HEK293 (cell line): Measurements from ENCODE around the gene PEX16.

Experiments
- CTCF ChIA-PET: fragments of 350-600 bp; formaldehyde crosslinking; extraction: SDS; loops from one replicate; lab custom pipeline; 2021; ENCODE audit warnings: antibody characterized with exemption; lab: Yijun Ruan, JAX
- POLR2A ChIA-PET: fragments of 300-600 bp; formaldehyde crosslinking; extraction: SDS; loops from one replicate; lab custom pipeline; 2020; ENCODE audit warnings: antibody characterized with exemption, inconsistent platforms; lab: Yijun Ruan, JAX
- H3K27ac ChIP-seq: fragments of 200-500 bp; sonication (Bioruptor generic); 2 replicates; pipeline ENCODE4 v1.5.1; 2014; ENCODE audit warnings: low read depth, low read length, control low read depth, inconsistent platforms; ENCODE audit errors: extremely low read depth
- H3K36me3 ChIP-seq, 2 experiments: fragments of 200-500 bp in 1 of 2; sonication (Bioruptor generic) in 1 of 2; 1 replicate in 1 of 2; 2 replicates in 1 of 2; pipeline ENCODE4 v1.5.1; 2014 to 2017; ENCODE audit warnings: inconsistent platforms in 2 of 2, low read length in 2 of 2; ENCODE audit not compliant: control insufficient read depth in 2 of 2, insufficient read depth in 1 of 2
- H3K4me1 ChIP-seq: fragments of 200-500 bp; sonication (Bioruptor generic); 2 replicates; pipeline ENCODE4 v1.5.1; 2014; ENCODE audit warnings: mild to moderate bottlenecking, low read length, inconsistent platforms; ENCODE audit not compliant: control insufficient read depth, insufficient read depth
- H3K4me3 ChIP-seq: 2 replicates; pipeline ENCODE4 v1.5.1; 2011; ENCODE audit warnings: low read depth, mild to moderate bottlenecking, control low read depth, low read length, moderate library complexity
- H3K9me3 ChIP-seq: fragments of 200-500 bp; sonication (Bioruptor generic); 2 replicates; pipeline ENCODE4 v1.5.1; 2014; ENCODE audit warnings: low read depth, low read length, inconsistent platforms; ENCODE audit not compliant: control insufficient read depth, insufficient read depth
- AEBP2 ChIP-seq: fragments of 450-650 bp; formaldehyde crosslinking; IDR thresholded peaks from 2 replicates; pipeline ENCODE4 v1.5.1; 2016; ENCODE audit warnings: missing biosample characterization, missing genetic modification characterization, borderline replicate concordance
- EGR2 ChIP-seq: fragments of 450-650 bp; formaldehyde crosslinking; IDR thresholded peaks from 2 replicates; pipeline ENCODE4 v1.5.1; 2016; ENCODE audit warnings: low read depth, missing biosample characterization, missing genetic modification characterization
- GLI2 ChIP-seq: fragments of 450-650 bp; formaldehyde crosslinking; IDR thresholded peaks from 2 replicates; pipeline ENCODE4; 2017; ENCODE audit warnings: missing biosample characterization, missing genetic modification characterization, low read depth, borderline replicate concordance
- HOXD13 ChIP-seq: sonication (generic); formaldehyde crosslinking; IDR thresholded peaks from 2 replicates; pipeline ENCODE4 v1.8.0; 2022; ENCODE audit warnings: missing genetic modification reagents, borderline replicate concordance
- KLF10 ChIP-seq: fragments of 450-650 bp; IDR thresholded peaks from 2 replicates; pipeline ENCODE4 v1.5.1; 2018; ENCODE audit warnings: missing biosample characterization, mild to moderate bottlenecking, missing genetic modification characterization
- KLF7 ChIP-seq: fragments of 450-650 bp; formaldehyde crosslinking; IDR thresholded peaks from 2 replicates; pipeline ENCODE4 v1.5.1; 2016; ENCODE audit warnings: missing biosample characterization, missing genetic modification characterization, borderline replicate concordance
- OVOL3 ChIP-seq: fragments of 450-650 bp; formaldehyde crosslinking; IDR thresholded peaks from 2 replicates; pipeline ENCODE4 v1.5.1; 2016; ENCODE audit warnings: missing biosample characterization, missing genetic modification characterization
- SETDB1 ChIP-seq: IDR thresholded peaks from one replicate; pipeline ENCODE4 v1.6.1; 2017; ENCODE audit warnings: mild to moderate bottlenecking, low read length, moderate library complexity, mixed read lengths; ENCODE audit not compliant: insufficient read length
- TRIM28 ChIP-seq: IDR thresholded peaks from 2 replicates; pipeline ENCODE4 v1.6.1; 2011; ENCODE audit warnings: low read length, control low read depth, borderline replicate concordance
- ZBTB26 ChIP-seq: fragments of 450-650 bp; formaldehyde crosslinking; optimal IDR thresholded peaks from 2 replicates; pipeline ENCODE3; 2016; ENCODE audit warnings: missing biosample characterization, mild to moderate bottlenecking, missing genetic modification characterization
- ZNF112 ChIP-seq: fragments of 450-650 bp; formaldehyde crosslinking; IDR thresholded peaks from 2 replicates; pipeline ENCODE4 v1.5.0; 2017; ENCODE audit warnings: missing biosample characterization, missing genetic modification characterization
- ZNF121 ChIP-seq: fragments of 450-650 bp; formaldehyde crosslinking; IDR thresholded peaks from 2 replicates; pipeline ENCODE4 v1.5.1; 2016; ENCODE audit warnings: missing biosample characterization, missing genetic modification characterization
- ZNF132 ChIP-seq: fragments of 450-650 bp; formaldehyde crosslinking; IDR thresholded peaks from 2 replicates; pipeline ENCODE4 v1.5.1; 2017; ENCODE audit warnings: missing biosample characterization, missing genetic modification characterization, borderline replicate concordance
- ZNF133 ChIP-seq: fragments of 450-650 bp; formaldehyde crosslinking; IDR thresholded peaks from 2 replicates; pipeline ENCODE4 v1.5.1; 2016; ENCODE audit warnings: missing biosample characterization, missing genetic modification characterization
- ZNF16 ChIP-seq: fragments of 450-650 bp; formaldehyde crosslinking; IDR thresholded peaks from 2 replicates; pipeline ENCODE4 v1.5.1; 2016; ENCODE audit warnings: low read depth, missing biosample characterization, missing genetic modification characterization
- ZNF169 ChIP-seq: fragments of 450-650 bp; formaldehyde crosslinking; IDR thresholded peaks from 2 replicates; pipeline ENCODE4 v1.5.1; 2016; ENCODE audit warnings: missing biosample characterization, missing genetic modification characterization
- ZNF175 ChIP-seq: fragments of 450-650 bp; formaldehyde crosslinking; IDR thresholded peaks from 2 replicates; pipeline ENCODE4 v1.5.1; 2016; ENCODE audit warnings: missing biosample characterization, missing genetic modification characterization
- ZNF202 ChIP-seq: fragments of 450-650 bp; formaldehyde crosslinking; IDR thresholded peaks from 2 replicates; pipeline ENCODE4 v1.5.1; 2016; ENCODE audit warnings: missing biosample characterization, missing genetic modification characterization, borderline replicate concordance
- ZNF24 ChIP-seq: fragments of 450-650 bp; formaldehyde crosslinking; IDR thresholded peaks from 2 replicates; pipeline ENCODE4 v1.5.1; 2016; ENCODE audit warnings: missing biosample characterization, missing genetic modification characterization
- ZNF248 ChIP-seq: fragments of 450-650 bp; formaldehyde crosslinking; IDR thresholded peaks from 2 replicates; pipeline ENCODE4 v1.5.1; 2017; ENCODE audit warnings: missing biosample characterization, missing genetic modification characterization
- ZNF324 ChIP-seq: fragments of 450-650 bp; formaldehyde crosslinking; IDR thresholded peaks from 2 replicates; pipeline ENCODE4 v1.5.1; 2016; ENCODE audit warnings: missing biosample characterization, missing genetic modification characterization
- ZNF394 ChIP-seq: fragments of 450-650 bp; formaldehyde crosslinking; IDR thresholded peaks from 2 replicates; pipeline ENCODE4 v1.5.1; 2016; ENCODE audit warnings: missing biosample characterization, missing genetic modification characterization, mild to moderate bottlenecking, moderate library complexity, borderline replicate concordance
- ZNF549 ChIP-seq: fragments of 450-650 bp; IDR thresholded peaks from 2 replicates; pipeline ENCODE4 v1.5.1; 2018; ENCODE audit warnings: missing biosample characterization, missing genetic modification characterization, mild to moderate bottlenecking, inconsistent platforms, moderate library complexity
- ZNF558 ChIP-seq: fragments of 450-650 bp; formaldehyde crosslinking; IDR thresholded peaks from 2 replicates; pipeline ENCODE4 v1.5.1; 2016; ENCODE audit warnings: missing biosample characterization, missing genetic modification characterization
- ZNF623 ChIP-seq: fragments of 450-650 bp; formaldehyde crosslinking; IDR thresholded peaks from 2 replicates; pipeline ENCODE4 v1.5.1; 2016; ENCODE audit warnings: missing biosample characterization, missing genetic modification characterization
- ZNF626 ChIP-seq: fragments of 450-650 bp; sonication (Bioruptor Pico); formaldehyde crosslinking; IDR thresholded peaks from 2 replicates; pipeline ENCODE4 v1.5.1; 2018; ENCODE audit warnings: missing biosample characterization, missing genetic modification characterization, inconsistent platforms
- ZNF629 ChIP-seq: fragments of 450-650 bp; formaldehyde crosslinking; IDR thresholded peaks from 2 replicates; pipeline ENCODE4 v1.5.1; 2017; ENCODE audit warnings: missing biosample characterization, missing genetic modification characterization
- ZNF692 ChIP-seq: fragments of 450-650 bp; formaldehyde crosslinking; IDR thresholded peaks from 2 replicates; pipeline ENCODE4 v1.5.1; 2016; ENCODE audit warnings: missing biosample characterization, missing genetic modification characterization
- ZNF791 ChIP-seq: fragments of 450-650 bp; formaldehyde crosslinking; IDR thresholded peaks from 2 replicates; pipeline ENCODE4 v1.5.1; 2016; ENCODE audit warnings: missing biosample characterization, missing genetic modification characterization
- TF ChIP-seq, protein P1 (sequence below): fragments of 450-650 bp; formaldehyde crosslinking; IDR thresholded peaks from 2 replicates; pipeline ENCODE4 v1.5.1; 2017; ENCODE audit warnings: missing biosample characterization, missing genetic modification characterization
- TF ChIP-seq, protein P2 (sequence below): fragments of 450-650 bp; formaldehyde crosslinking; IDR thresholded peaks from 2 replicates; pipeline ENCODE4 v1.5.1; 2016; ENCODE audit warnings: missing biosample characterization, missing genetic modification characterization

PEX16 gene

GRCh38 chr11:45932217-45932616 is 14.5 kb upstream of the PEX16 start:
- TF ChIP-seq ZNF626 (no peak), ZNF24 (tag by site-specific recombination) (no peak), ZNF133 (tag by site-specific recombination) (no peak), ZNF112 (no peak), ZBTB26 (tag by site-specific recombination) (no peak), AEBP2 (tag by site-specific recombination) (no peak), TRIM28 (no peak), KLF7 (no peak), SETDB1 (no peak), ZNF175 (no peak), ZNF791 (tag by site-specific recombination) (no peak), ZNF248 (tag by site-specific recombination) (no peak), ZNF394 (no peak), KLF10 (tag by site-specific recombination) (no peak), ZNF692 (no peak), ZNF121 (tag by site-specific recombination) (no peak), ZNF558 (tag by site-specific recombination) (no peak), ZNF629 (tag by site-specific recombination) (no peak)
- TF ChIP-seq, protein P1, sequence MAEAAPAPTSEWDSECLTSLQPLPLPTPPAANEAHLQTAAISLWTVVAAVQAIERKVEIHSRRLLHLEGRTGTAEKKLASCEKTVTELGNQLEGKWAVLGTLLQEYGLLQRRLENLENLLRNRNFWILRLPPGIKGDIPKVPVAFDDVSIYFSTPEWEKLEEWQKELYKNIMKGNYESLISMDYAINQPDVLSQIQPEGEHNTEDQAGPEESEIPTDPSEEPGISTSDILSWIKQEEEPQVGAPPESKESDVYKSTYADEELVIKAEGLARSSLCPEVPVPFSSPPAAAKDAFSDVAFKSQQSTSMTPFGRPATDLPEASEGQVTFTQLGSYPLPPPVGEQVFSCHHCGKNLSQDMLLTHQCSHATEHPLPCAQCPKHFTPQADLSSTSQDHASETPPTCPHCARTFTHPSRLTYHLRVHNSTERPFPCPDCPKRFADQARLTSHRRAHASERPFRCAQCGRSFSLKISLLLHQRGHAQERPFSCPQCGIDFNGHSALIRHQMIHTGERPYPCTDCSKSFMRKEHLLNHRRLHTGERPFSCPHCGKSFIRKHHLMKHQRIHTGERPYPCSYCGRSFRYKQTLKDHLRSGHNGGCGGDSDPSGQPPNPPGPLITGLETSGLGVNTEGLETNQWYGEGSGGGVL (tag by site-specific recombination), result no peak
- Histone ChIP-seq H3K4me3 (no peak overlapping the region), H3K27ac (no peak overlapping the region), H3K36me3 (peaks cover 0 to 62% of the 10 kb centered on the region in 2 experiments; a peak in 1 of 3 replicates), H3K4me1 (no peaks in the 10 kb centered on the region), H3K9me3 (no peaks in the 10 kb centered on the region)
- ChIA-PET CTCF (interaction anchor here (0.6 to 2.6 kb wide), 4 partner anchors 33 to 1021 kb away, joined by 3 to 11 read pairs (median 6); no protein-coding TSS in a partner anchor), POLR2A (no interaction called here)

GRCh38 chr11:45931739-45932138 is 14.1 kb upstream of the PEX16 start:
- Histone ChIP-seq H3K9me3 (no peaks in the 10 kb centered on the region), H3K27ac (no peak overlapping the region), H3K4me3 (no peak overlapping the region), H3K36me3 (peaks cover 0 to 59% of the 10 kb centered on the region in 2 experiments; a peak in 1 of 3 replicates), H3K4me1 (no peaks in the 10 kb centered on the region)
- CTCF ChIA-PET, result interaction anchor here (2.4 to 2.6 kb wide), 2 partner anchors 33 to 75 kb away, joined by 10 to 11 read pairs; no protein-coding TSS in a partner anchor
- POLR2A ChIA-PET, result no interaction called here
- TF ChIP-seq KLF7, result no peak
- no peak for TF ChIP-seq ZNF16 (tag by site-specific recombination)
- TF ChIP-seq ZNF623 (tag by site-specific recombination), result no peak
- no peak for TF ChIP-seq EGR2 (tag by site-specific recombination)
- no peak for TF ChIP-seq ZNF169 (tag by site-specific recombination)
- no peak for TF ChIP-seq ZNF549 (tag by site-specific recombination)
- TF ChIP-seq, protein P2, sequence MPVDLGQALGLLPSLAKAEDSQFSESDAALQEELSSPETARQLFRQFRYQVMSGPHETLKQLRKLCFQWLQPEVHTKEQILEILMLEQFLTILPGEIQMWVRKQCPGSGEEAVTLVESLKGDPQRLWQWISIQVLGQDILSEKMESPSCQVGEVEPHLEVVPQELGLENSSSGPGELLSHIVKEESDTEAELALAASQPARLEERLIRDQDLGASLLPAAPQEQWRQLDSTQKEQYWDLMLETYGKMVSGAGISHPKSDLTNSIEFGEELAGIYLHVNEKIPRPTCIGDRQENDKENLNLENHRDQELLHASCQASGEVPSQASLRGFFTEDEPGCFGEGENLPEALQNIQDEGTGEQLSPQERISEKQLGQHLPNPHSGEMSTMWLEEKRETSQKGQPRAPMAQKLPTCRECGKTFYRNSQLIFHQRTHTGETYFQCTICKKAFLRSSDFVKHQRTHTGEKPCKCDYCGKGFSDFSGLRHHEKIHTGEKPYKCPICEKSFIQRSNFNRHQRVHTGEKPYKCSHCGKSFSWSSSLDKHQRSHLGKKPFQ (tag by site-specific recombination), result no peak
- TF ChIP-seq HOXD13 (CRISPR knock-in tag), result no peak
- TF ChIP-seq GLI2 (tag by site-specific recombination), result no peak
- TF ChIP-seq ZNF132, result no peak
- no peak for TF ChIP-seq ZNF202
- no peak for TF ChIP-seq ZNF324 (tag by site-specific recombination)
- no peak for TF ChIP-seq OVOL3 (tag by site-specific recombination)
